Activated gamma-delta T cell treated with Interleukin-2 at 50 U/mL for 16 hours (primary cell): Measurements from ENCODE around the gene GPR108.
"Not testable (repeated sequence)": the region's sequence is repeated elsewhere in the genome, so short reads cannot be mapped to it uniquely, and the experiment has no call there.

Source experiments
- DNase-seq: peaks from one replicate; pipeline ENCODE4 v3.0.0-alpha.2; 2020

The GPR108 gene

GRCh38 chr19:6718741-6719539 lies 18.4 kb downstream of the GPR108 start:
- DNase-seq = no peak

GRCh38 chr19:6718111-6718740 lies 19.2 kb downstream of the GPR108 start:
- DNase-seq = no peak

GRCh38 chr19:6717441-6717971 lies 19.9 kb downstream of the GPR108 start:
- DNase-seq = no peak

GRCh38 chr19:6717036-6717435 lies 20.3 kb downstream of the GPR108 start:
- DNase-seq = no peak

- no peak for DNase-seq
Observed at GRCh38 chr19:6716610-6716970, 20.8 kb downstream of the GPR108 start.

GRCh38 chr19:6714749-6715555 lies 22.4 kb downstream of the GPR108 start:
- DNase-seq = no peak

- DNase-seq = no peak
Observed at GRCh38 chr19:6713773-6714692, 23.3 kb downstream of the GPR108 start.

GRCh38 chr19:6712692-6713670 lies 24.4 kb downstream of the GPR108 start:
- DNase-seq = no peak

- no peak for DNase-seq
Observed at GRCh38 chr19:6712231-6712630, 25.1 kb downstream of the GPR108 start.

GRCh38 chr19:6711605-6712004 lies 25.8 kb downstream of the GPR108 start:
- no peak for DNase-seq

- DNase-seq = no peak
Observed at GRCh38 chr19:6711078-6711361, 26.4 kb downstream of the GPR108 start.

- DNase-seq = no peak
Observed at GRCh38 chr19:6710273-6711077, 26.9 kb downstream of the GPR108 start.

GRCh38 chr19:6709549-6709948 lies 27.8 kb downstream of the GPR108 start:
- no peak for DNase-seq

GRCh38 chr19:6708913-6709312 lies 28.5 kb downstream of the GPR108 start:
- not testable (repeated sequence) for DNase-seq

- no peak for DNase-seq
Observed at GRCh38 chr19:6708346-6708745, 29.0 kb downstream of the GPR108 start.

GRCh38 chr19:6707658-6708018 lies 29.7 kb downstream of the GPR108 start:
- DNase-seq = no peak

- DNase-seq = no peak
Observed at GRCh38 chr19:6707011-6707657, 30.2 kb downstream of the GPR108 start.

GRCh38 chr19:6706633-6706958 lies 30.8 kb downstream of the GPR108 start:
- no peak for DNase-seq

- DNase-seq = no peak
Observed at GRCh38 chr19:6705931-6706632, 31.3 kb downstream of the GPR108 start.
